Colonic mucosa (tissue), 4 donors: Measurements from ENCODE around the gene GLIPR1L1. TPM values are rescaled to one million over a fixed set of nuclear protein-coding genes. Genes with fewer than 3 reads are reported as not detected.

ENCODE experiments used
- DNase-seq: peaks from one replicate; pipeline ENCODE4 v3.0.0-alpha.2; 2020
- H3K27ac ChIP-seq: fragments of 200-600 bp; one replicate; pipeline ENCODE4 v1.8.0; 2021
- H3K27me3 ChIP-seq: fragments of 200-600 bp; one replicate; pipeline ENCODE4 v1.8.0; 2021
- H3K36me3 ChIP-seq: fragments of 200-600 bp; one replicate; pipeline ENCODE4 v1.8.0; 2021
- H3K4me1 ChIP-seq: fragments of 200-600 bp; one replicate; pipeline ENCODE4 v1.8.0; 2021; ENCODE audit warnings: mild to moderate bottlenecking
- H3K4me3 ChIP-seq: fragments of 200-600 bp; one replicate; pipeline ENCODE4 v1.8.0; 2021
- H3K9ac ChIP-seq, 2 donors: one replicate each; pipeline ENCODE4 v1.7.0; 2013; ENCODE audit warnings: control low read depth in 2 of 2, low read depth in 2 of 2, low read length in 2 of 2
- H3K9me3 ChIP-seq: fragments of 200-600 bp; one replicate; pipeline ENCODE4 v1.8.0; 2021
- CTCF ChIP-seq: fragments of 200-600 bp; IDR thresholded peaks from one replicate; pipeline ENCODE4 v1.8.0; 2022; ENCODE audit warnings: antibody characterized with exemption, mild to moderate bottlenecking
- intact Hi-C: fragments of 100-400 bp; cut with DNase I; formaldehyde crosslinking; loops from one replicate; pipeline ENCODE4 v1.14.1; 2022
- total RNA-seq, 2 donors: library from RNA; stranded (reverse); fragmentation: NEBNext Ultra II Directional in 1 of 2; extraction: Animal tissue kit (Norgen Biotek cat#: 25700) in 1 of 2; gene quantifications; one replicate each; pipeline ENCODE4 v1.2.1, GENCODE V29; 2021
- donor health status: healthy.
- donor health status: DM: no; HTN: no; CAD: no.
- donor health status: DM: no; HTN: no; CAD: no.

Gene GLIPR1L1, protein sequence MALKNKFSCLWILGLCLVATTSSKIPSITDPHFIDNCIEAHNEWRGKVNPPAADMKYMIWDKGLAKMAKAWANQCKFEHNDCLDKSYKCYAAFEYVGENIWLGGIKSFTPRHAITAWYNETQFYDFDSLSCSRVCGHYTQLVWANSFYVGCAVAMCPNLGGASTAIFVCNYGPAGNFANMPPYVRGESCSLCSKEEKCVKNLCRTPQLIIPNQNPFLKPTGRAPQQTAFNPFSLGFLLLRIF
- not detected for total RNA-seq

DNA sequence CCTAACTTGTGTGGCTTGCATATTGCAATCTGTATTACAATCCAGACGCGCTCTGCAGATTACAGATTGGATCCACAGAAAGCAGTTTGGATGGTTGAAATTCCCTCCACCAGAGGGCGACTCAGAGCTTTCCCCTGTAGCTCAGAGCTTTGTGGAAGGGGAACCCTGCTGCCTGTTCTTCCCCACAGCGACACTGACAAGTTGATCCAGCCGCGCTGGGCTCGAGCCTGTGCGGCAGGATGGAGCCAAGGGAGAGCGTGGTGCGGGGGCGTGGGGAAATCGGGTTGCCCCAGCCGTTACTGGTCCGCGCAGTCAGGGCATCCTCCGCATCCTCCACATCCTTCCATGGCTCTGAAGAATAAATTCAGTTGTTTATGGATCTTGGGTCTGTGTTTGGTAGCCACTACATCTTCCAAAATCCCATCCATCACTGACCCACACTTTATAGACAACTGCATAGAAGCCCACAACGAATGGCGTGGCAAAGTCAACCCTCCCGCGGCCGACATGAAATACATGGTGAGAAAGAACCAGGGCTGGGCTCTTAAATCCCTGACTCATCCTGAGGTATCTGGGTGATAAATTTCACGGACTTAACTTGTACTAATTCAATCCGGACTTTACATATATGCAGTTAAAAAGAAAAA is at the start of gene GLIPR1L1:
GLIPR1L1 (plus strand) TSS at position 287 of the 647 bp plus-strand sequence; CDS start at position 346, 59 bp downstream.
- no peak within 1 kb of the TSS for H3K9ac ChIP-seq
- no peaks in the 10 kb centered on the region for H3K36me3 ChIP-seq
- H3K4me3 ChIP-seq: peak within 1 kb of the TSS; percentile 14
- TF ChIP-seq CTCF: peak; percentile 82
- no peaks in the 10 kb centered on the region for H3K9me3 ChIP-seq
- H3K4me1 ChIP-seq: no peaks in the 10 kb centered on the region
- intact Hi-C loops: loop anchor here (5.0 kb wide), 1 partner anchor 173 kb away; no protein-coding TSS in a partner anchor
- H3K27ac ChIP-seq: no peak within 1 kb of the TSS
- peak; percentile 86 for DNase-seq
- peaks cover 4% of the 10 kb centered on the region for H3K27me3 ChIP-seq

DNA sequence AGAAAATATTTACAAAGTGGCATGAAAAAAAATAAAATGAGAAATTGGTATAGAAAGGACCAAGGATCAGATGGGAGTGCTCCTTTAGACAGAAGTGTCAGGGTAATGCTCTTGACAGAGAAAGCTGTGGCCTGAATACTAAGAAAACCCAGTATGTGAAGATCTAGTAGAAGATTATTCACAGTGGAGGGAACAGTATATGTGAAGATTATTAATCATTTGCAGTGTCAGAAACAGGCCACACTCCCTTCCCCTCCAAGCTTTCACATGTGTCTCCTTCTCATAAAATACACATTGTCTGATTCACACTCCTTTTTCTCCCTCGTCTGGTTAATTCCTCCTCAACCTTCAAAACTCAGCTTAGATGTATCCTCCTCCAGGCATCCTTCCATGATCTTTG is 45.6 kb upstream of the GLIPR1L1 start:
- TF ChIP-seq CTCF: no peak
- H3K9me3 ChIP-seq: no peaks in the 10 kb centered on the region
- intact Hi-C loops: loop anchor here (10.0 kb wide), 1 partner anchor 594 kb away; no protein-coding TSS in a partner anchor
- no peak overlapping the region for H3K9ac ChIP-seq
- H3K27ac ChIP-seq: no peak overlapping the region
- no peaks in the 10 kb centered on the region for H3K4me1 ChIP-seq
- no peaks in the 10 kb centered on the region for H3K27me3 ChIP-seq
- no peak for DNase-seq
- H3K4me3 ChIP-seq: no peak overlapping the region
- H3K36me3 ChIP-seq: no peaks in the 10 kb centered on the region

DNA sequence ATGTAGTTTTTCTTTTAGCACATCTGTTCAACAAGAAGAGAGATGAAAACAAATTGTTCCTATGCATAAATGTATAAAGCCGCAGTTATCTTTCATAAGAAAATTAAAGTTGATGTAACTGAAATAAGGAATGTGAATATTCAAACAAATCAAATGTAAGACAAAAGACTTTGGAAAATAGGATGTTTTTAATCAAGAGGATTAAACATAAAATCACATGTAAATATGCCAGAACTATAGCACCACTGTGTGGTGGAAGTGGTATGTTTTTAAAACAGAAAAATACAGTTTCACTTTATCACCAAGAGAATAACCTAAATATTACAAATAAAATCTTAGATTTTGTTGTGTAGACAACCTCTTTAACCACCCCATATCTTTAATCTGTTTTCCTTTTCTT is 44.7 kb upstream of the GLIPR1L1 start:
- intact Hi-C loops: loop anchor here (10.0 kb wide), 2 partner anchors 495 to 595 kb away; no protein-coding TSS in a partner anchor
- DNase-seq: no peak

DNA sequence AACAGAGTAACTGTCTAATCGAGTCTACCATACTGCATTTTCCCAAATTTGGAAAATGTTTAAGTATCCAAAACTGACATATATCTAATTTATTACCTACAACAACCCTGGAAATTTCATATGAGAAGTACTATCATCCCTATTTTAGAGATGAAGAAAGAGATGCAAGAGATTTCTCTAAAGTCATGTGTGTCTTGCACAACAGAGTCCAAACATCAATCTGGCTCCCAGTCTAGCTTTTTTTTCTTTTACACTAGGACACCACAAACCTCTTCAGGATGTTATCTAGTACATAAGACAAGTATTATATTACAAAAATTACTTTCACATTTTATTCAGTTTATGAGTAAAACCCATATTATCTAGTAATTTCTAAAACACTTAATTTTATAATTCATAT is 43.5 kb upstream of the GLIPR1L1 start:
- Histone ChIP-seq H3K4me3 (no peak overlapping the region), H3K27ac (no peak overlapping the region), H3K9ac (no peak overlapping the region), H3K4me1 (no peaks in the 10 kb centered on the region), H3K27me3 (no peaks in the 10 kb centered on the region), H3K9me3 (no peaks in the 10 kb centered on the region), H3K36me3 (no peaks in the 10 kb centered on the region)
- TF ChIP-seq CTCF: no peak
- no peak for DNase-seq
- intact Hi-C loops: loop anchor here (10.0 kb wide), 1 partner anchor 496 kb away; no protein-coding TSS in a partner anchor

More for the DNA sequence above, 44.7 kb upstream of the GLIPR1L1 start:
- Histone ChIP-seq H3K9ac (no peak overlapping the region), H3K36me3 (no peaks in the 10 kb centered on the region), H3K9me3 (no peaks in the 10 kb centered on the region), H3K27me3 (no peaks in the 10 kb centered on the region), H3K27ac (no peak overlapping the region), H3K4me3 (no peak overlapping the region), H3K4me1 (no peaks in the 10 kb centered on the region)
- TF ChIP-seq CTCF: no peak

GRCh38 chr12:75294336-75294735 is 40.1 kb upstream of the GLIPR1L1 start:
- no peaks in the 10 kb centered on the region for H3K9me3 ChIP-seq
- intact Hi-C loops: loop anchor here (10.0 kb wide), 1 partner anchor 500 kb away; no protein-coding TSS in a partner anchor
- H3K27me3 ChIP-seq: no peaks in the 10 kb centered on the region
- no peaks in the 10 kb centered on the region for H3K36me3 ChIP-seq
- TF ChIP-seq CTCF: no peak
- H3K27ac ChIP-seq: no peak overlapping the region
- H3K4me3 ChIP-seq: no peak overlapping the region
- no peak for DNase-seq
- H3K4me1 ChIP-seq: no peaks in the 10 kb centered on the region
- no peak overlapping the region for H3K9ac ChIP-seq
